ENCODE measurements around the gene OR10J1.
"Not testable (repeated sequence)": the region's sequence is repeated elsewhere in the genome, so short reads cannot be mapped to it uniquely, and the experiment has no call there.

The OR10J1 gene, protein sequence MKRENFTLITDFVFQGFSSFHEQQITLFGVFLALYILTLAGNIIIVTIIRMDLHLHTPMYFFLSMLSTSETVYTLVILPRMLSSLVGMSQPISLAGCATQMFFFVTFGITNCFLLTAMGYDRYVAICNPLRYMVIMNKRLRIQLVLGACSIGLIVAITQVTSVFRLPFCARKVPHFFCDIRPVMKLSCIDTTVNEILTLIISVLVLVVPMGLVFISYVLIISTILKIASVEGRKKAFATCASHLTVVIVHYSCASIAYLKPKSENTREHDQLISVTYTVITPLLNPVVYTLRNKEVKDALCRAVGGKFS

DNA sequence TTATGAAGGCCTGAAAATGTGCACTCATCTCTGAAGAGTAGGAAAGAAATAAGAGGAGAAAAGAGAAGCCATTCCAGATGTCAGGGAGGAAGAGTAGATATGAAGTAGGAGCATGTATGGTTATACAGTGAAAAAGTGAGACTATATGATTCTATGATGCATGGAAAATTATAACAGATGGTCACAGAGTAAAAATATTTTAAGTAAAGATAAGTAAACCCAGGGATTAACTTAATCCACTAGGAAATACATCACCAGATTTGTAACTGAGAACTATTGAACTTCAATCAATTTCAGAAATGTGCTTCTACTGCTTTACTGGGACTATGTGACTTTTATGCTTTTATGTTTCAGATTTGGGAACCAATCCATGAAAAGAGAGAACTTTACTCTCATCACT, at the start of gene OR10J1:
TSS of gene OR10J1 (plus strand) at position 301 of the 400 bp plus-strand sequence. CDS start at position 371, 70 bp downstream.
- no peak for DNase-seq (ENCODE audit: low spot score)

DNA sequence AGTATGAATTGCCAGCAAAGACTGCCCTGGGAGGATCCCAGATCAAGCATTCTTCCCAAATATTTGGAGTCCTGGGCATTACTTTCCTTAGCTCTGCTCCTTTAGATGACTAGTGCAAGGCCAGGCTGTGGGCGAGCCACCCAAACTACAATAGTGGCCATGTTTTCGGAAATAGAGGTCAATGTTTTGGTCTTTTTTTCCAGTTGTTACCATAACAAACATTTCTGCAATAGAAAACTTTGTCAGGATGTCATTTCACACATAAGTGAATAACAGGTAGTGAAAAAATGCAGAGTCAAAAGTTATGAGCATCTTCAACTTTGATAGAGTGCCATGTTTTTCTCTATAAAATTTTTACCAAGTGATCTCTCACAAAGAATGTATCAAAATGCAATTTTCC, 32.7 kb upstream of the OR10J1 start:
- no peak for DNase-seq (ENCODE audit: low spot score)

DNA sequence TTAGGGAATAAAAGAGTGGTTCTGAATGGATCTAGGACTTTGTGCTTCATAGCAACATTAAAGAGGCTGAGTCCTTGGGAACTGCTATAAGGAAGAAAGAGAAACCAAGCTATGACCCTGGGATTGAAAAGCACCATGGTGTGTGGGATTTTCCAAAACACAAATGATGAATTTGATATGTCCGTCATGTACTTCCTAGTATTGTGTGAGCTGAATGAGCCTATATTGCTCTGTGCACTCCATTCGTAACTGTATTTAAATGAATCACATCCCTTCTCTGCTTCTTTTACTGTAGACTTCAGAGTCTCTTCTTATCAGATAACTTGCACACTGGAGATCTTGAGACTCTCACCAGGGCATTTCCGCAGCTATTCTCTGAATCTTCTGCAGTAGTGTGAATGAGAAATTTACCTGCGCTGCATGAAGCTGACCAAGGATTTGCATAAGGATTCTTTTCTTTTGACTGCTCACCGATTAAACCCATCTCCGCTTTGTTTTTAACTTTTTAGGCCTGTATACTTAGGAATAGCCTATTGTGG, 30.6 kb upstream of the OR10J1 start:
- DNase-seq (ENCODE audit: low spot score), result no peak

DNA sequence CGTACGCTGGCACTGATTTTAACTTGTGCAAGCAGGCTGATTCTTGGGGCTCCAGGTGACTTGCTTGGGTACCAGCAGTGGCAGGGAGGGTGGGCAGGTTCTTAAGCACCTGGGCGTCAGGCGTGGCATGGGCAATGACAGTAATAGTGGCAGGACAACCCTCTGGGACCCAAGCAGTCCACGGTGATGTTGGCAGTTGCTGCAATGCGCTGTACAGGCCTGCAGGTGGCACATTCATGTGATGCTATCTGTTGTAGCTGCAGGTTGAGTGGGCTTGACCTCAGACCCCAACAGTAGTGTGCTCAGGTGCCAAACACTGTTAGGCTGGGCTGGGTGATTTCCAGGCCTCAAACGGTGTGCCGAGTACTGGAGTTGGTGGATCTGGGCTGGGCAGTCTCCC, 17.7 kb upstream of the OR10J1 start:
- no peak for DNase-seq (ENCODE audit: low spot score)

DNA sequence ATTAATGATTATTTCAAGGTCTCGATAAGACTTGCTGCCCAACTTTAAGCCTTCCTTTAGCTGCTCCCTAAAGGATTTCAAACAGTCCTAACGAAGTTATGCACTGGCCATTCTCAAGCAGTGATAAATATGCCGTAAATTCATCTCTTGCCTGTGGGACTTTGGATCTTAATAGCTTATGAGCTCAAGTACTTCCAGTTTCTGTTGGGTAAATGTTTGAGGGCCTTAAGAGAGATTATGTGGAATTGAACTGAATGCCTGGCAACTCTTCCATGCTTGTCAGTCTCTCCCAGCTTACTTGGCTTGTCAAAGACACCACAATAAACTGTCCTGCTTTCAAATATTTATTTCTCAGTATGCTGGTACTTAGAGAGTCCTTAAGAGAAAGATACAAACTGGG, 11.0 kb upstream of the OR10J1 start:
- DNase-seq (ENCODE audit: low spot score), result no peak

DNA sequence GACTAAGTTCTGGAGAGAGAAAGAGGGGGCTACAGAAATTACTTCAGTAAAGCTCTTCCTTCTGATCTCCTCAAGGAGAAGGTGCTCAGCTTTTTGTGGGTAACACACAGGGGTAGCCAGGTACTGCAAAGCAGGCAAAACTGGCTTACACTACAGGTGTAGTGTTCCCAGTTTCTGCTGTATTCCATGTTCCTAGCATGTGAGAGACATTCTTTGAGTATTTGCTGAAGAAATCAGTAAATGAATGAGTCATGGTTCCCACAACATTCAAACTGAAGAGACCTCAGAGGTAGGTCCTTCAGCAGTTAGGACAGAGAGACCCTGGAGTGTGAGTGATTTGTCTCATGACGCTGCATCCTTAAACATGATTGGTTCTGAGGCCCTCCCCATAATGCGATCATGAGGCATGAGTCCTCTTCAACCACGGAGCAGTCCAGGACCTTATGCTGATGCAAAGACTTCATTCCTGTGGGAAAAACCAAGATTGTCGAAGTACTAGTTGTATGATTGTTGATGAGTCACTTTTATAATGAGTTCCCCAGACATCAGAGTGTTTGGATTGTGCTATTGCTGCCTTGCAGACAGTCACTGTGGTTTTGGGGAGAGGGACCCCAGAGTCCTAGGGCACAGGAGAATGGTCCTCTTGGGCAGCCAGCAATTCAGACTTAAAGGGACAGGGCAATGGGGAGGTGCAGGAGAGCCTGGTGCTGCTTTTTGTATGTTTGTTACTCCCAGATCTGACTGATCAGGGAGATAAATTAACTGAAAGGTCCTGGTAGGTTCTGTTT, 10.3 kb upstream of the OR10J1 start:
- DNase-seq (ENCODE audit: low spot score), result no peak

DNA sequence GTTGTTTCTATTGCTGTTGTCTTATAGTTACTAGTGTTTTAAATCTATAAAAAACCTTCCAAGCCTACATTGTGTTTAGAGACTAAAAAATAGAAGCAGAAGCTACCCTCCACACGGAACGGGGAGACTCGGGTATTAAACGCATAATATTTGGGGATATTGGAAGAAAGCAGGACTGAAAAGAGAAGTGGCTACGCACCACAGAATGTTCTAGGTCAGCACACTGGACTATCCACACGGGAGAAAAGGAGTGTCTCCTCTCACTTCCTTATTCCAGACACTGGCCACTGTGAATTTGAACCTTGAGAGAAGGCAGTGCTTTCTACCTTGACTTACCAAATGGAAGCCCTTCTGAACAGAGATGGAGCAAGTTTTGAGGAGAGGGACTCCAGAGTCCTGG, 8.5 kb upstream of the OR10J1 start:
- DNase-seq (ENCODE audit: low spot score), result no peak

DNA sequence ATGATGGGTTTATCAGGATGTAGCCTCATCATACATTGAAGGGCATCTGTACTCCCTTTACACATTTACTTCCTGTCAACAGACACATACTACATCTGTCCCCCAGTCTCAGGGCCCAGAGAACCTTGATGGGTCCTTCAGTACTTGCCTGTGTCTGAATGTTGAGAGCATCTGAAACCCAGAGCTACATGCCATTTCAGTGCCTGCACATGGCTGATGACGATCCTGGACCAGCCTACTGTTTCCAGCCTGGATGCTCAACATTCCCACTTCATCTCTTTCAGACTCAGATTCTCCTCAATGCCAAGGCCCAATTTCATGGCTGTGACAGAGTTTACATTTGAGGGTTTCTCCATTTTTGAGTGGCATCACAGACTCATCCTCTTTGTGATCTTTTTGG, 7.6 kb upstream of the OR10J1 start, which contains the start of gene OR10J4:
TSS of gene OR10J4 (plus strand) at position 301 of the 400 bp plus-strand sequence.
- no peak for DNase-seq (ENCODE audit: low spot score)

DNA sequence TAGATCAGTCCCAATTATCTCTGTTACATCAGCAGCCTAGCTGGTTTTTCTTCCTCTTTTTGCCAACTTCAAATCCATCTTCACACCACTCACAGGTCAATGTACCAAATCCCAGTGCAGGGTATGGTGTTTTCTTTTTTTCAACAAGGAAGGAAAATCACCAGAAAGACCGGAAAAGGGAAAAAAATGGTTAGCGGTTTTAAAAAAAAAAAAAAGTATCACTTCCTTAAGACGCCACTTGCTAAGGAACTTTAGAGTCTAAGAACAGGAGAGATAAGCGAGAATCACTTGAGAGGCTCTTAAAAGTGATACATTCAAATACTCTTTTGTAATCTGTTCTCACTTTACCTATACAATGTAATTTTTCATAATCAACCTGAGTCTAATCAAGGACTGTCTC, 3.1 kb upstream of the OR10J1 start:
- no peak for DNase-seq (ENCODE audit: low spot score)

DNA sequence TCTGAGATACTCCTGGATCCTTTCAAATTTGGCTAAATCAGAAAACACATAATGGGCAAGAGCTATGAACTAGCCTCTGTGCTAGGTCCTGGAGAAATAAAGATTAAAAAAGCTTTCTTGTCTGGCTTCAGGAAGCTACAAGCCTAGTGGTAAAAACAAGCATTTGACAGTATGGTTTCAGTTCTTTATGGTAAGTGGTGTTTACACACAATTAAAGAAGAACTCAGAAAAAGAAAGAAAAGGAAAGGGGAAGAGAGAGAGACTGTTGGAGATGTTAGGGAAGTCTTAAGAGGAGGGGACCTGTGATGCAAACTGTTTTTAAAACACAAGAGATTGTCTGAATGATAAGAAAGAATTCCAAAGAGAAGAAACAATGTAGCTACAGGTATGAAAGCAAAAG, 1.8 kb downstream of the OR10J1 start:
- no peak for DNase-seq (ENCODE audit: low spot score)

DNA sequence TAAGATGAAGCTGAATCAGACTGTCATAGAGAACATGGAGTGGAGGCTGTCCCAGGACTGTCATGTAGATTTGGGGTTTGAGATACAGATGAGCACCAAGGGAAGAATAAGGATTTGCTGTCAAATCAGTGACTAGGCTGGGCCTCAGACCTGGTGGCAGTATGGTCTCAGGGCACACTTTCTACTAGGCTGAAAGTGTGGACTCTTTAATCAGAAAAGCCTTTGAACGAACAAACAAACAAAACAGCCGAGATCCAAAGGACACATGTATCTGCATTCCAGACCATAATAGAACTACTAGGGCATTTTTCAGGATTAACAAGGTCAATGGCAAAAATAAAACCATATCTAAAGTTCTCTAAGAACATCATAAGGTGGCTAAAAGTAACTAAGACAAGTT, 2.9 kb downstream of the OR10J1 start:
- DNase-seq (ENCODE audit: low spot score), result no peak

DNA sequence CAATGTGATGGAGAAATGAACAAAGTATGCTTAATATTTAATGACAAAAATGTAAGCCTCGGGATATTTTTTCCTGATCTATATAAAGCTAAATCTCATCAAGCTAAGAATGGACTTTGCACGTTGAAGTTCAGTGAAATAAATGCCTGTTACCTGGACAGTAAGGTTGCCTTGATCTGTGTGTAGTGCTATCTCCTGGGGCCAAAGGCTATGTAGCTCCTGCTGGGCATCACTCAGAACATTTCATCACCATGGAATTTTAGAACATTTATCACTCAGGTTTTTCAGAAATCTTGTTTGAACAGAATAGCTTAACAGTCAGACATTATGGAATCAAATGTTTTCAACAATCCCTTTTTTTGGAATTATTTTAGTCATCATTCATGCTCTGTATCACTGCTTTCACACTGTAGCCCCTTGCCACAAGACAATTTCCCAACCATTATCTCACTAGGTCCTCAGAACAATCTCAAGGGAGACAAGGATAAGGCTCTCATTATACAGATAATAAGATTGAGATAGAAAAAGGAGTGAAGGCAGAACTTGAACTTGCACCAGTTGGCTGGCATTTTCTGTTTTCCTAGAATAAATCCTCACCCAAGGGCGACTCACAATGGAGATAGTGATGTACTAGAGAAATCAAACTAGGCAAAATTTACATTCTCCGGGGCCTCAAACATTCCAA, 3.7 kb downstream of the OR10J1 start:
- DNase-seq (ENCODE audit: low spot score), result no peak

DNA sequence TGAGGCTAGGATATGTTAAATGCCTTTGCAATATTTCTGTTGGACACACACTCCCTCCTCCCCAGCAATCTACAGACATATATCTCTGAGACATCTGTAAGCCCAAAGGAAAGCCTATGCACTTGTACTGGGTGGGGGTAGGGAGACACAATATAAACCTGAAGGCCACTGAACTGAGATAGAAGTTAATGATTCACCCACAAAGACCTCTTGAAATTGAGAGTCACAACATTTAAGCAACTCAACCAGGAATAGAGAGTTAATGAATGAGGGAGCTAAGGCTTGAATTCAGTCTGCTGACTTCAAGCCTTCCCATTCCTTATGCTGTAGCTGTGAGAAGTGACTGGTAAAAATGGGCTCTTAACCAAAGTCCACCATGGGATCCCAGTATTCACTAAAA, 5.0 kb downstream of the OR10J1 start:
- no peak for DNase-seq (ENCODE audit: low spot score)

DNA sequence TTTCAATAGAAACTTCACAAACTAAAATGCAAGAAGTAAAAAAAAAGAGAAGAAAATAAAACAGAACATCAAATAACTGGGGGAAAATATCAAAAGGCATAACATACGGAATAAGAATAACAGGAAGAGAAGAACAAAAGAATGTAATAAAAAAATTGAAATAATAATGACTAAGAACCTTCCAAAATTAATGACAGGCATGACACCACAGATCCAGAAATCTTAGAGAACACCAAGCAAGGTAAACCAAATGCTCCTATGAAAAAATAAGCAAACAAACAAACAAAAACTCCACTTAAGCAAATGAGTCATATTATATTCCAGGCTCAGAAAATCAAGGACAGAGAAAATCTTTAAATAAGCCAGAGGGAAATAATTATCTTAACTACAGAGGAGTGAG, 8.7 kb downstream of the OR10J1 start:
- no peak for DNase-seq (ENCODE audit: low spot score)

DNA sequence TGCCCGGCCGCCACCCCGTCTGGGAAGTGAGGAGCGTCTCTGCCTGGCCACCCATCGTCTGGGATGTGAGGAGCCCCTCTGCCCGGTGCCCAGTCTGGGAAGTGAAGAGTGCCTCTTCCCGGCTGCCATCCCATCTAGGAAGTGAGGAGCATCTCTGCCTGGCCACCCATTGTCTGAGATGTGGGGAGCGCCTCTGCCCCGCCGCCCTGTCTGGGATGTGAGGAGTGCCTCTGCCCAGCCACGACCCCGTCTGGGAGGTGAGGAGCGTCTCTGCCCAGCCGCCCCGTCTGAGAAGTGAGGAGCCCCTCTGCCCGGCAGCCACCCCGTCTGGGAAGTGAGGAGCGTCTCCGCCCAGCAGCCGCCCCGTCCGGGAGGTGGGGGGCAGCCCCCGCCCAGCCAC, 10.1 kb downstream of the OR10J1 start:
- DNase-seq (ENCODE audit: low spot score), result not testable (repeated sequence)

DNA sequence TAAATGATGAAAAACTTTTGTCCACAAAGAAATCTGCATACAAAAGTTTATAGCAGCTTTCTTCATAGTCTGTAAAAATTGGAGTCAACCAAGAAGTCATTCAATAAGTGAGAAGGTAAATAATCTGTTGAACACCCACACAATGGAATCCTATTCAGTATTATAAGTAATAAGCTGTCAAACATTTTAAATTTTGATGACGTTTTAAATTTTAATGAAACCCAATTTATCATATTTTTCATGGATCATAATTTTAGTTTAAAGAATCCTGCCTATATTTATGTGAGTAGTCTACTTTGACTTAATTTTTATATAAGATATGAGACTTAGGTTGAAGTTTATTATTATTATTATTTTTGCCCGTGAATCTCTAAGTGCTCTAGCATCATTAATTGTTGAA, 20.0 kb downstream of the OR10J1 start:
- no peak for DNase-seq (ENCODE audit: low spot score)

DNA sequence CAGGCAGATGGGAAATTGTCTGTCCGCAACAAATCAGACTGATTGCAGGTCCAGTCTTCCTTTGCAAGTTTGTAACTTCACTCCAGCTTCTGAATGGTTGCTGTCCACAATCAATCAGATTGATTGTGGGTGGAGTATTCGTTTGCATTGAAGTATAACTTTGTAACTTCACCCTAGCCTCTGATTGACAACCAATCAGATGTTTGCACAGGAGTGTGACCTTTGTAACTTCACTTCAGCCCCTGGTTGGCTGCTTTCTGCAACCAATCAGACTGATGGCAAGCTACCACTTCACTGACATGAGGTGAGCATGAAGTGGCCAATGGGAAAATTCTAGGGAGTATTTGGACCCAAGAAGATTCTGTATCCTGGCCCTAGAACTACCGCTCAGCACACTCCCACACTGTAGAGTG, 25.7 kb downstream of the OR10J1 start:
- no peak for DNase-seq (ENCODE audit: low spot score)

DNA sequence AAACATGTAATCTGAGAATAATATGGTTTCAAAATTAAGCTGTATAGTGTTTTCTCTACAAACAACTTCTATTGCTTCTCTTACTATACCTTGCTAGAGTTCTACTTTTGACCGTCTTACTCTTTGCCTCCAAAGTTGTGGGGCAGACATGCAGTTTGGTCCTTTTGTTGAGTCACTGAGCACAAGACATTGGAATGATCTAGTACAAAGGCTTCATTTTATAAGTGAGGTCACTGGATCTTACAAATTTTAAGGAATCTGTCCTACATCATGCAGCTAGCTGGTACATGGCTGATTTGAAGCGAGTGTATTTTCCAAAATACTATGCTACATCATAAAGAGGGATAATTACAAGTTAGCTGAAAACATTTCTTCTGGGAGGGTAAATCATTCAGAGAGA, 28.8 kb downstream of the OR10J1 start:
- no peak for DNase-seq (ENCODE audit: low spot score)

DNA sequence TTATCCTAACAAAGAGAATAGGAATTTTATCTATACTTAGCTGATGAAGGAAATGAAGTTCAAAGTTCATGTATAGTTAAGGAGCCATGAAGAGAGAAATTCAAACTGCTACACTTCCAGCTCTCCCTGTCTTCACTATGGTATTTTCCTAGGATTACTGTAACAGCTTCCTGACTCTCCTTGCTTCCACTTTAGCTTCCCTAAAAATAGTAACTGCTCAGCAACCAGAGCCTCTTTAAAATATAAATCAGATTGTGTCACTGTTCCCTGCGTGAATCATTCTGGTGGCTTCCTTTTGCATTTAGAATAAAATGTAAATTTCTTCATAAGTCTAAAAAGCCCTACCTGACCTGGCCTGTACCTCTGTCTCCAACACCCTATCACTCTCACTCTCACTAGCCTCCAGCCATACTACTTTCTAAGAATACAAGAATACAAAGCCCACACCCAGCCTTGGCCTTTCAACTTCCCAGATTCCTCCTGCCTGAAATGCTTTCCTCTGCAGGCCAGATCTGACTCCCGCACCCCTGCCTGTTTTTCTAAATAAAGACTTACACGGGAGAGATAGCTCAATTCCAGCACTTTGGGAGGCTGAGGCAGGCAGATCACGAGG, 30.5 kb downstream of the OR10J1 start:
- no peak for DNase-seq (ENCODE audit: low spot score)

DNA sequence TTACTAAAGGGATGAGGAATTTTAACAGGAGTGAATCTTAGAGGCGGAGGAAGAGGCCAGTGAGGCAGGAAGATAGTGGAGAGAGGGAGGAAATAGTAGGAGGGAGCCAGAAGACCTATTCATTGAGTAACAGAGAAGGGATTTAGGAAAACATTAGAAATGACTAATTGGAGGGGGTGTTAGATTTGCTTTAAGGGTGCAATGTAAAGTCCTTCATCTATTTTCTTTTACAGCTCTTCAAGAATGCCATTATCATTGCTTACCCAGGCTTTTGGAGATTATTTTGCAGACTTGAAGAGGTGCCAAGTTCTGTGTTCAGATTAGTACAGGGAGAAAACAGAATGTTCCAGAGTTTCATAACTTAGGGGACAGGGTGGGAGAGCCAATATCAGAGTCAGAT, 33.8 kb downstream of the OR10J1 start:
- no peak for DNase-seq (ENCODE audit: low spot score)

DNA sequence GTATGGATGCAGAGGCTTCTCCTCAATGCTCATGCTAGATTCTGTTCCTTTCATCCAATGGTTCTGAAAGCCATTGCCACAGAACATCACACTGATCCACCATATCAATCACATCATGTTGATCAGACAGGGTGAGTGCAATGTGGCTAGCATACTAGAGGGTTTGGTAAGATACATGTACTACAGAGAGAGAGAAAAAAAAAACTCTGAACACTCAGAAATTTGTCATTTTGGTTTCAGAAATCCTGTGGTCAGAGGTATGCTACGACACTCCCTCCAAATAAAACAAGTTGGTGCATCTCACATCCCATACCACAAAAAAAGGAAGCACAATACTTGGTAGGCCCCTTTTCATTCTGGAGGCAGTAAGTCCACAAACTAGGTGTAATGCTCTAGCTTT, 35.4 kb downstream of the OR10J1 start:
- no peak for DNase-seq (ENCODE audit: low spot score)

DNA sequence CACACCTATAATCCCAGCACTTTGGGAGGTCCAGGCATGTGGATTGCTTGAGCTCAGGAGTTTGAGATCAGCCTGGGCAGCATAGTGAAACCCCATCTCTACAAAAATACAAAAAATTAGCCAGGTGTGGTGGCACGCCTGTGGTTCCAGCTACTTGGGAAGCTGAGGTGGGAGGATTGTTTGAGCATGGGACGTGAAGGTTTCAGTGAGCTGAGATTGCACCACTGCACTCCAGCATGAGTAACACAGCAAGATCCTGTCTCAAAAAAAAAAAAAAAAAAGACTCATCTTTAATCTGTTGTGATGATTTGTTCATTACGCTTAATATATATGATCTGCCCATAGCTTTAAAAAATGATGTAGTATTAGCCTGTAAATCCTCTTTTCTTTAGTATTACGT, 44.0 kb downstream of the OR10J1 start:
- DNase-seq (ENCODE audit: low spot score), result no peak

All from activated CD4-positive, alpha-beta T cell treated with anti-CD3 and anti-CD28 coated beads, Interleukin-2, Interleukin-4, amounts not matched to agents 100 ng/mL and 50 ng/mL, durations not matched to agents 16 hours and 8 hours (primary cell).